ENCODE measurements around the gene PGBD1. TPM values are rescaled to one million over a fixed set of nuclear protein-coding genes. Genes with fewer than 3 reads are reported as not detected.
"Not testable (repeated sequence)": the region's sequence is repeated elsewhere in the genome, so short reads cannot be mapped to it uniquely, and the experiment has no call there.

The PGBD1 gene
- polyA plus RNA-seq, 3 donors: 10.0 to 12.7 (median 12.4) TPM

- peak; percentile 91 for DNase-seq
Observed at GRCh38 chr6:28266962-28267694, 14.2 kb upstream of the PGBD1 start, which contains the start of gene ZSCAN26. Gene ZSCAN26 (plus strand): TSS chr6:28267143. CDS start chr6:28271920, 4,777 bp downstream.

GRCh38 chr6:28267695-28268059, 13.7 kb upstream of the PGBD1 start:
- DNase-seq: no peak

GRCh38 chr6:28269492-28269891, 11.9 kb upstream of the PGBD1 start:
- DNase-seq: no peak

- DNase-seq: no peak
Observed at GRCh38 chr6:28274888-28275287, 6.5 kb upstream of the PGBD1 start.

GRCh38 chr6:28277746-28278145, 3.6 kb upstream of the PGBD1 start:
- no peak for DNase-seq

- DNase-seq: no peak
Observed at GRCh38 chr6:28280595-28281287, 631 bp upstream of the PGBD1 start.

GRCh38 chr6:28282926-28283325, 1.6 kb downstream of the PGBD1 start:
- no peak for DNase-seq

GRCh38 chr6:28291573-28291972, 10.2 kb downstream of the PGBD1 start:
- DNase-seq: no peak

- no peak for DNase-seq
Observed at GRCh38 chr6:28295326-28295725, 14.0 kb downstream of the PGBD1 start.

GRCh38 chr6:28296520-28297060, 15.2 kb downstream of the PGBD1 start:
- no peak for DNase-seq

- DNase-seq: no peak
Observed at GRCh38 chr6:28303570-28303969, 22.2 kb downstream of the PGBD1 start.

GRCh38 chr6:28306363-28306762, 25.0 kb downstream of the PGBD1 start:
- not testable (repeated sequence) for DNase-seq

GRCh38 chr6:28311139-28311823, 29.9 kb downstream of the PGBD1 start:
- no peak for DNase-seq

GRCh38 chr6:28312939-28313338, 31.6 kb downstream of the PGBD1 start:
- no peak for DNase-seq

GRCh38 chr6:28315628-28316027, 34.3 kb downstream of the PGBD1 start:
- DNase-seq: no peak

GRCh38 chr6:28317866-28318265, 36.5 kb downstream of the PGBD1 start:
- not testable (repeated sequence) for DNase-seq

- no peak for DNase-seq
Observed at GRCh38 chr6:28322661-28323060, 41.3 kb downstream of the PGBD1 start.

- no peak for DNase-seq
Observed at GRCh38 chr6:28323813-28324424, 42.5 kb downstream of the PGBD1 start.

GRCh38 chr6:28326371-28326948, 45.1 kb downstream of the PGBD1 start:
- DNase-seq: no peak

- no peak for DNase-seq
Observed at GRCh38 chr6:28330041-28330440, 48.7 kb downstream of the PGBD1 start.

- no peak for DNase-seq
Observed at GRCh38 chr6:28333047-28333446, 51.7 kb downstream of the PGBD1 start.

- no peak for DNase-seq
Observed at GRCh38 chr6:28333599-28334018, 52.2 kb downstream of the PGBD1 start.

Measured in renal pelvis (tissue), 4 donors.